KOPT-K1 (cell line): ENCODE results near the gene HMGB3.

Experiments
- H3K27ac ChIP-seq: fragments of 200-600 bp; sonication (generic); 2 replicates; pipeline ENCODE4 v1.5.1; 2016; ENCODE audit warnings: antibody characterized with exemption, mild to moderate bottlenecking, low read depth, low read length; ENCODE audit not compliant: poor library complexity, severe bottlenecking
- H3K36me3 ChIP-seq: fragments of 200-600 bp; sonication (generic); 2 replicates; pipeline ENCODE4 v1.5.1; 2017; ENCODE audit warnings: antibody characterized with exemption, mild to moderate bottlenecking, low read length, moderate library complexity; ENCODE audit not compliant: insufficient read depth
- H3K9me3 ChIP-seq: fragments of 200-600 bp; sonication (generic); 2 replicates; pipeline ENCODE4 v1.5.1; 2017; ENCODE audit warnings: antibody characterized with exemption, low read length, mild to moderate bottlenecking; ENCODE audit not compliant: insufficient read depth, poor library complexity, severe bottlenecking

HMGB3 gene

DNA sequence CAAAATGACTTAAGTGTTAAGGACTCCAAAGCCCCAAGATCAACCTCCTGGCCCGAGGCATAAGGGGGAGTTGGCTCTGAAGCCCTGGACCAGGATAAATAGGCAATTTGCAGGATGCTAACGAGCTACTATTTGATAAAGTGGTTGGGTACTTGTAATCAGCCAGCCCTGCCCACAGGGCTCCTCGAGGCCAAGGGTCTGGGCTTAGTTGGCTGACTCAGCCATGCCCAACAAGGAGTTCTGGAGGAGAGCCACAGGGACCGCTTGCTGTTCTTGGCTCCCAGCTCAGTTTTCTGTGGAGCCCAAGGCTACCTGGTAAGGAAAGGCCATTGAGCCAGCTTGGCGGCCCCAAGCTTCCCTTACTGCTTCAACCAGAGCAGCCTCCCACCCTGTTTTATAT, 7.8 kb downstream of the HMGB3 start:
- Histone ChIP-seq H3K9me3 (no peaks in the 10 kb centered on the region), H3K27ac (no peak overlapping the region), H3K36me3 (peaks cover 34% of the 10 kb centered on the region)

DNA sequence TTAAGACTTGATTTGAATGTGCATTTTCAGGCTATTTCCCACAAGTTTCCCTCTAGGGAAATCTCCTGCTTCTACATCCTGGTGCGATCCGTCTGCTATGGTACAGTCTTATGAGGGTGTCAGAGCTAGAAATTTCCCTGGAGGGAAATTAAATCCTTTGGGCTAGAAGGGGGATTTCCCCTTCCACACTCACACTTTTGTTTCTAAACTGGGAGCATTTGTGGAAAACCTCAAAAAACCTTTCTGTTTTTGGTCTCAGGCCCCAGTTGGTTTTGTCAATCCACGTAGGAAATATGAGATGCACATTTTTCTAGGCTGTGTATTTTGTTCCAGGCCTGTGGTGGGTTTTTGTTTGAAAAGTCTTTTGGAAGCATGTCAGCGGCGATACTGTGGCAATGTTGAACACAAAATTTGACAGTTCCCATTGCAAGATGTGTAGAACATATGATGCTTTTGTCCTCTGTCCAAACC, 17.8 kb downstream of the HMGB3 start:
- Histone ChIP-seq H3K36me3 (no peaks in the 10 kb centered on the region), H3K9me3 (no peaks in the 10 kb centered on the region), H3K27ac (no peak overlapping the region)

DNA sequence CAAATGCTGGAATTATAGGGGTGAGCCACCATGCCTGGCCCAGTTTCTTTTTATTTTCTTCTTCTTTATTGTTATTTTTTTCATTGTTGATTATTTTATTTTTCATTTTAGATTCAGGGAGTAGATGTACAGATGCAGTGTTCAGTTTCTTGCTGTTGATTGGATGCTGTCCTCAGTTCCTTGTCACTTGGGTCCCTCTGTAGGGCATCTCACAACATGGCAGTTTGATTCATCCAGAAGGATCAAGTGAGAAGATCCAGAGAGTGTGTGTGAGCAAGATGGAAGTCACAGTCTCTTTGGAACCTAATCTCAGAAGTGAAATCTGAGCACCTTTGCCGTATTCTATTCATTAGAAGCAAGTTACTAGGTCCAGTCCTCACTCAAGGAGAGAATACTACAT, 20.9 kb downstream of the HMGB3 start:
- Histone ChIP-seq H3K9me3 (no peaks in the 10 kb centered on the region), H3K27ac (no peak overlapping the region), H3K36me3 (no peaks in the 10 kb centered on the region)

- H3K27ac ChIP-seq, result no peak overlapping the region
- no peaks in the 10 kb centered on the region for H3K36me3 ChIP-seq
- no peaks in the 10 kb centered on the region for H3K9me3 ChIP-seq
Measured at GRCh38 chrX:151006410-151007109, 23.4 kb downstream of the HMGB3 start.

GRCh38 chrX:151009582-151009981, 26.4 kb downstream of the HMGB3 start:
- peaks cover 5% of the 10 kb centered on the region for H3K9me3 ChIP-seq
- H3K36me3 ChIP-seq, result no peaks in the 10 kb centered on the region
- H3K27ac ChIP-seq, result no peak overlapping the region

- Histone ChIP-seq H3K9me3 (peaks cover 5% of the 10 kb centered on the region), H3K27ac (no peak overlapping the region), H3K36me3 (no peaks in the 10 kb centered on the region)
Measured at GRCh38 chrX:151013164-151013743, 30.1 kb downstream of the HMGB3 start.

DNA sequence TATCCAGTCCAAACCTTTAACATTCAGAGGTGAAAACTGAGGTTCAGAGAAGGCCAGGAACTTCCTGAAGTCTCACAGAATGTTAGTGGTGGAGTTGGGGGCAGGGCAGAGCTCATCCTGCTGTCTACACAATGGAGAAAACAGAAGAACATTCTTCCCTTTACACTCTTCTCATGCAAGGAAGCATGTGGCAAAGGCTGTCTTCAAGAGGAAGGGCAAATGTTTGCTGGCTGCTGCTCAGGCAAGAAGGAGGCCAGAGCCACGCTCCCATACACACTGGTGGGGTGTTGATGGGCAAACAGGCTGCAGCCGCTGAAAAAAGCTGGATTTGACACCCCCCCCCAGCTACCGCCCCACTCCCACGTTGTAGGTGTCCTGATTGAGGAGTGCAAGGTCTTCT, 32.5 kb downstream of the HMGB3 start:
- no peak overlapping the region for H3K27ac ChIP-seq
- H3K36me3 ChIP-seq, result no peaks in the 10 kb centered on the region

GRCh38 chrX:151019856-151020255, 36.7 kb downstream of the HMGB3 start:
- H3K27ac ChIP-seq, result no peak overlapping the region
- H3K9me3 ChIP-seq, result no peaks in the 10 kb centered on the region
- no peaks in the 10 kb centered on the region for H3K36me3 ChIP-seq

More for the DNA sequence above, 32.5 kb downstream of the HMGB3 start:
- H3K9me3 ChIP-seq, result peaks cover 5% of the 10 kb centered on the region

DNA sequence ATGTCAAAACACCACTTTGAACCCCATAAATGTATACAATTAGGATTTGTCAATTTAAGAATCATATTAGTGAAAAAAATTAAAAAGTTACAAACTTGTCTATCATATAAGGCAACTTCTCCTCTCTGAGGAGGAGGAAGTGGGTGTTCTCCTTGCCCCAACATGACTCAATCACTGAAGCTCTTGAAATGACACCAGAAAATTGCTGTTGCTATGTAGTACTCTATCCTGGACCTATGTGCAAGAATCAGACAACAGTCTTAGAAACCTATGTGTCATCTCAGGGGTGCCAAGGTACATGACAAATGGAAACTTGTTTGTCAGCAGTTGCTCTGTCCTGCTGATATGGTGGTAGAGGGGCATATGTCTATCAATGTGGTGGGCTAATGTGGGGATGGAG, 47.7 kb downstream of the HMGB3 start:
- H3K27ac ChIP-seq, result no peak overlapping the region
- no peaks in the 10 kb centered on the region for H3K9me3 ChIP-seq
- H3K36me3 ChIP-seq, result no peaks in the 10 kb centered on the region

DNA sequence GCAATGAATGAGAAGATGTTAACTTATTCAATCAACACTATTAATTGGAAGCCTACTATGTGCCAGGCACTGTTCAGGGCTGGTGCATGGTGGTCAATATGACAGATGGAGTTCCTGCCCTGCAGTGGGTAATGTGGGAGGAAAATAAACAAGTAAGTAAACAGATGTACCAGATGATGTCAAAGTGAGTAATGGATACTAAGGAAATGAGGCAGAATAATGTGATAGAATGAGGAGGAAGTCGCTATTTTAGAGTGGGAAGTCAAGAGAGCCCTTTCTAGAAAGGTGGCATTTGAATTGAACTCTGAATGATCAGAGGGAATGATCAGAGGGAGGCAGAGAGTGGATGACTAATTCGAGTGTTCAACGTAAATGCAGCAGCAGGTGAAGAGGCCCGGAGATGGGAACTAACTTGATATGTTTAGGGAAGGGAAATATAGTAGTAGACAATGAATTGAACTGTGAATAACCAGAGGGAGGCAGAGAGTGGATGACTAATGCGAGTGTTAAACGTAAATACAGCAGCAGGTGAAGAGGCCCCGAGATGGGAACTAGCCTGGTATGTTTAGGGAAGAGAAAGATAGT, 48.3 kb downstream of the HMGB3 start:
- H3K36me3 ChIP-seq, result no peaks in the 10 kb centered on the region
- H3K27ac ChIP-seq, result no peak overlapping the region
- H3K9me3 ChIP-seq, result no peaks in the 10 kb centered on the region

DNA sequence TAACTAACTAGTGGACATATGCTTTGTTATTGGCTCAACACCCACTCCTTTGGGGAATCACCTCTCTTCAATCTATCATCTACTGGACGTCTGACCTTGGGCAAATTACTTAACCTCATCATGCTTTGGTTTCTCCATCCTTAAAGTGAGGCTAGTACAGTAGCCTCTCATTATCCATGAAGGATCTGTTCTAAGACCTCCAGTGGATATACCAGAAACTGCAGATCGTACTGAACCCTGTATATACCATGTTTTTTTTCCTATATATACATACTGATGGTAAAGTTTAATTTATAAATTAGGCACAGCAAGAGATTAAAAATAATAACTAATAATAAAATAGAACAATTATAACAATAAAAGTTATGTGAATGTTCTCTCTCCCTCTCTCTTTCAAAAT, 56.2 kb downstream of the HMGB3 start:
- no peaks in the 10 kb centered on the region for H3K36me3 ChIP-seq
- H3K27ac ChIP-seq, result no peak overlapping the region
- H3K9me3 ChIP-seq, result no peaks in the 10 kb centered on the region
